Measurements from ENCODE around the gene CNPY1.

DNA sequence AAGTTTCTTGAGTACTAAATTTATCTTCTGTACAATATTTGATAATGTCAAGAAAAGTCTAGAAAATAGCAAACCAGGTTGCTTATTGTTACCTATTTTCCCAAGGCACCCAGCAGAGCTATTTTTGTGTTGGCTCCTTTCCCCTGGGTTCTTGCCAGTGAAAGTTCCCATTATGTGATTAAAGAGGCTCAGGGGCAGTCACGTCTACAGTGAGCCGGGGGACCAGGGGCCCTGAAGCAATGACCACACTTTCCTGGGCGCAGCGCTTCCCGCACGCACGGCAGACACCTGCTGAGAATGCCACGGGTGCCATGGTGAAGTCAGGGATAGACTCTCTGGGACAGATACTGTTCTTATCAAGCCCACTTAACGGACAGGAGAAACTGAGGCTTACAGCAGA, 10.4 kb upstream of the CNPY1 start:
- TF ChIP-seq, protein P1, sequence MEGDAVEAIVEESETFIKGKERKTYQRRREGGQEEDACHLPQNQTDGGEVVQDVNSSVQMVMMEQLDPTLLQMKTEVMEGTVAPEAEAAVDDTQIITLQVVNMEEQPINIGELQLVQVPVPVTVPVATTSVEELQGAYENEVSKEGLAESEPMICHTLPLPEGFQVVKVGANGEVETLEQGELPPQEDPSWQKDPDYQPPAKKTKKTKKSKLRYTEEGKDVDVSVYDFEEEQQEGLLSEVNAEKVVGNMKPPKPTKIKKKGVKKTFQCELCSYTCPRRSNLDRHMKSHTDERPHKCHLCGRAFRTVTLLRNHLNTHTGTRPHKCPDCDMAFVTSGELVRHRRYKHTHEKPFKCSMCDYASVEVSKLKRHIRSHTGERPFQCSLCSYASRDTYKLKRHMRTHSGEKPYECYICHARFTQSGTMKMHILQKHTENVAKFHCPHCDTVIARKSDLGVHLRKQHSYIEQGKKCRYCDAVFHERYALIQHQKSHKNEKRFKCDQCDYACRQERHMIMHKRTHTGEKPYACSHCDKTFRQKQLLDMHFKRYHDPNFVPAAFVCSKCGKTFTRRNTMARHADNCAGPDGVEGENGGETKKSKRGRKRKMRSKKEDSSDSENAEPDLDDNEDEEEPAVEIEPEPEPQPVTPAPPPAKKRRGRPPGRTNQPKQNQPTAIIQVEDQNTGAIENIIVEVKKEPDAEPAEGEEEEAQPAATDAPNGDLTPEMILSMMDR (conservative IDR thresholded peaks at IDR 0.05 in 1 of 2, IDR thresholded peaks at IDR 0.05 in 1 of 2; ENCODE audit: extremely low read depth in 1 of 2, insufficient read depth in 1 of 2, low read depth in 1 of 2, low read length in 2 of 2): no peak
- no peak for TF ChIP-seq EZH2 (IDR thresholded peaks at IDR 0.05; ENCODE audit: borderline replicate concordance, low read length)
